HG03045 (cell line): ENCODE measurements around the gene AMPD3.

ENCODE experiments used
- ATAC-seq: cut with Tn5 transposase; IDR thresholded peaks from one replicate; pipeline ENCODE4 v1.9.1; 2021; ENCODE audit warnings: mild to moderate bottlenecking, moderate library complexity; ENCODE audit not compliant: unreplicated experiment

Gene AMPD3

GRCh38 chr11:10486161-10486840 lies 31.2 kb downstream of the AMPD3 start:
- ATAC-seq = no peak

DNA sequence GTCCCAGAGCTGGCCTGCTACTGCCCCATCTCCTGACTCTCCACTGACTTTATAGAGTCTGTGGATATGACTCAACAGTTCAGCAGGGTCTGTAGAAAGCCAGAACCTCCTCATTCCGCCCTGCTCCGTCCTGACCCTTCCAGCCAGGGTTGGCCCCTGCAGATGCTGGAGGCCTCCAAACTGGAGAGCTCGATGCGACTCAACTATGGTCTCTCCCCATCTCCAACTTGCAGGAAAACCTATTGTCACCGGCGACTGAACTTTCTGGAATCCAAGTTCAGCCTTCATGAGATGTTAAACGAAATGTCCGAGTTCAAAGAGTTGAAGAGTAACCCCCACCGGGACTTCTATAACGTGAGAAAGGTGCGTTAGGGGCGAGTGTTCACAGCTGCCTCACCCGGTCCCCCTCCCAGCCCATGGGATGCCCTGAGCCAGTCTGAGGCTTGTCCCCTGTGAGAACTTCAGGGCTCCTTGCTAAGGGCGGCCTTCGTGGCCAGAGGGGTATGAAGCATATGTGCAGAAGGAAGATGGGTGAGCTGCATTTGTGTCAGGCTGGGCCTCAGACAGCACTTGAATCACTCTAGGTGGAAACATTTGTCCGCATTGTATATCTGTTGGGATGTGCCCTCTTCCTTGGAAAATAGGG lies 32.1 kb downstream of the AMPD3 start:
- ATAC-seq = no peak

GRCh38 chr11:10488121-10488933 lies 33.3 kb downstream of the AMPD3 start:
- peak; percentile 3 for ATAC-seq

DNA sequence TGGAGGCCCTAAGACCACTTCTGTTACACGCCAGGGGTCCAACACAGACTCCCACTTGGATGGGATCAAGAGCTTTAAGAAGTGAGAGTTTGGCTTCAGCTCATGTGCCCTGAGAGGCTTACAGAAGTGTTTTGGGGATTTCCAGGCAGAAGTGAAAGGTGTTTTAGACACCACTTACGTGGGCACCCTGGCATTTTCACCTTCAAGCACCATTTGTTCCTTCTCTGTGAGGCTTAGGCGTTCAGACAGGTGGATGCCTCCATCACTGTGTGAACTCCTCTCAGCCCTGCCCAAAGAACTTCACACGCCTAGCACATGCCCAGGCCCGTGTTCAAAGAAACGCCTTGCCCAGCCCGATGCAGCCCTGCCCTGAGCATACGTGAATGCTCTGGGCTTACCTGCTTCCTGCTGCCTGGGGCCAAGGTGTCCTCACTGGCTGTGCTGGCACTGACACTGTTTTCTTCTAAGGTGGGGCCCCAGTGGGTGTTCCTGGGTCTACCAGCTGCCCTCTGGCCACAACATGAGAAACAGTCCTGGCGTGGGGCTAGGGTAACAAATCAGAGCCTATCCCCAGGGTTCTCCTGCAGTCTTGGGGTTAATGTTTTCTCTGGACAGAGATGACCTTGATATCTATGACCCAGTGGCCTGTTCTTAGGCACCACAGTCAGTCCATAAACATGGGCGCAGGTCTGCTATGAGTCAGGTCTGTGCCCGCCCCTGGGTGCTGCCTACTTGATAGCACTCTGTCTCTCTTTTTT lies 34.0 kb downstream of the AMPD3 start:
- ATAC-seq = peak; percentile 48

DNA sequence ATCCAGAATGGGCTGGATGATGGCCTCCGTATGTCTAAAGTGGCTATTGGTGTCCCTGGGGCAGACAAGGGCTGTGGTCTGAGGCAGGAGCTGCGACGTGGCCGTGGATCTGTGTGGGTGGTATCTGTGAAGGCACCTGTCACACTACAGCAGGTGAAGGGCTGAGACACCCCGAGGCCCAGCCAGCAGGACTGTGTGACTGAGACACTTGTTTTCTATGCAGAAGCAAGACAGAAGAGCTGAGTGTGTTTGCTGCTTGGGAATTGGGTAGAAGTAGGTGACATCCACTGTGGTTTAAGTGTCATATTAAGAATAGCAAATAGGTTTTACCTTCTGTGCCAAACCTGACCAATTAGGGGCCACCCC lies 35.0 kb downstream of the AMPD3 start:
- ATAC-seq = no peak

GRCh38 chr11:10490398-10491241 lies 35.6 kb downstream of the AMPD3 start:
- ATAC-seq = no peak

DNA sequence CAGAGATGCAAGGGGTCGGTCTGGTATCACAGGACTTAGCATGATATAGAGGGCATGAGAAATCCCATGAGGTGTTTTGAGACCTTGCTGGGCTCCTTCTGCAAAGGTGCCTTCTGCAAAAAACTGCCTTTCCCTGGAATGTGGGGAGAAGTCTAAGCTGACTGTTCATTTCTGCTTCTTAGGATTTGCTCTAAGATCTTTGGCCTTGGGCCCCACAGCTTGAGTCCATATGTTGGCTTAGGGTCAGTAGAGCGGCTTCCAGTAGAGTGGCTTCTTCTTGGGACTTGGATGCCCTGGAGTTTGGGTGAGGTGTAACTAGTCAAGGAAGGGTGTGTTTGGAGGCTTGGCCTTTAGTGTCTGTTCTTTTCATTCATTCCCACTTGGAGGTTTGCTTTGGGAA lies 37.0 kb downstream of the AMPD3 start:
- ATAC-seq = no peak

GRCh38 chr11:10493041-10493663 lies 38.1 kb downstream of the AMPD3 start:
- ATAC-seq = no peak

- no peak for ATAC-seq
These were observed 39.8 kb downstream of the AMPD3 start for GRCh38 chr11:10494636-10495463.

- no peak for ATAC-seq
These were observed 40.4 kb downstream of the AMPD3 start for GRCh38 chr11:10495464-10495786.

DNA sequence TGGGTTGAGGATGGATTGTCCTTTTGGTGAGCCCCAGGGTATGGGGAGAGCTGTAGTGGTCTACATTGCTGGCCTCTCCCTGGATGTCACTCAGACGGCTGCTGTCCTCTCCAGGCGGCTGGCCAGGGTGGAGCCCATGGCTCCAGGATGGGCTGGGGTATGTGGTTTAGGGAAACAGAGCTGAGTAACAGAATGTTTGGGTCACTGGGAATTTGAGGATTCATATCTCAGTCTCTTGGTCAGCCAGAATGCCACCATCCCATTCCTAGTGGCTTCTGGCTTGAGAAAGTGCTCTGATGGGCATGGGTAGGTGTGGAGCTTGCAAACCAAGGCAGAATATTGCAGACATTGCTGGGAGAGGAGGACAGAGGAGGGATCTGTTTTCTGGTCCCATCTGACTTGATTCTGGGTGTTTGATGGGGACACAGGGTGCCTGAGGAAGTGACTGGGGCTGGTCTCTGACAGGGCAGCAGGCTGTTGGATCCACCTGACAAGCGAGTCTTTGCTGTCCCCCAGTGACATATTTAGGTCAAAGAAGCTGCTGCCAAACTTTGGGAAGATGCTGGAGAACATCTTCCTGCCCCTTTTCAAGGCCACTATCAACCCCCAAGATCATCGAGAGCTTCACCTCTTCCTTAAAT lies 41.4 kb downstream of the AMPD3 start:
- ATAC-seq = no peak

DNA sequence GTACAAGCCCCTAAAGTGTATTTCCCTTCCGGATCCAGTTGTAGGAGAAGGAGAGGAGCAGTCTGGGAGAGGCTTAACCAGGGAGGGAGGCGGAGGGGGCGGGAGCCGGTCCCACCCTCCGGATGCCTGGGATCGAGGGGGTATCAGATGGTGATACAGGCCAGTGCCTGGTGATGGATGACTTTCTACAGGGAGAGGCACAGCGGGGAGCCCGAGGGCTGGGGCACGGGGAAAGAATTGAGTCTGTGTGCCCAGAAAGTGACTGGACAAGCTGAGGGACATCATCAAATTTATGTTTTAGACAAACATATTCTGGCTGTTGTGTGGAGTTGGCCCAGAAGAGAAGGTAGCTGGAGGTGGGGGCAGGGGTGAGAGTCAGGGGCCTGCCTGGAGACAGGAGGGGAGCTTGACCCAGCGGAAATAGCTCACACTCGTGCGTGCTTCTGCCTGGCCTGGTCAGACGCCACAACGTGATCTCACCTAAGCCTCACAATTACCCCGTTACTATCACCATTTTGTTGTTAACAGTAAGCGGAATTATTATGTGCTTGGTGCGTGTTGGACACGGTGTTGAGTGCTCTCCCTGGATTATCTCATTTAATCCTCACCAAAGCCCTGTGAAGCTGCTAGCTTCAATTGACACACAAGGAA lies 42.4 kb downstream of the AMPD3 start:
- ATAC-seq = no peak

DNA sequence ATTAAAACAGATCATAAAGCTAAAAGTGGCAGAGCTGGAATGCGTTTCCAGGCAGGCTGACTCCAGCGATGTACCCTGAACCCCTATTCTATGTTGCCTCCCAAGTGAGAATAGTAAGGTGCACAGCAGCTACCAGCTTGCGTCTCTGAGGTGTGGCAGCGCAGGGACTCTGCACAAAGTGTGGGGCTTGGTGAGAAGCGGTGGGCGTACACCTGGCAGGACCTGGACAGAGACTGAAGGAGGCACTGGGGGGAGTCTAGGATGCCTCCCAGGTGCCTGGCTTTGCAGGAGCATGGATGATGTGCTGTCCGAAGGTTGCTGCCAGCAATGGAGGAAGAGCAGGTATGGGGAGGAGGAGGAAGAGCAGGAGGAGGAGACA lies 42.9 kb downstream of the AMPD3 start:
- no peak for ATAC-seq

DNA sequence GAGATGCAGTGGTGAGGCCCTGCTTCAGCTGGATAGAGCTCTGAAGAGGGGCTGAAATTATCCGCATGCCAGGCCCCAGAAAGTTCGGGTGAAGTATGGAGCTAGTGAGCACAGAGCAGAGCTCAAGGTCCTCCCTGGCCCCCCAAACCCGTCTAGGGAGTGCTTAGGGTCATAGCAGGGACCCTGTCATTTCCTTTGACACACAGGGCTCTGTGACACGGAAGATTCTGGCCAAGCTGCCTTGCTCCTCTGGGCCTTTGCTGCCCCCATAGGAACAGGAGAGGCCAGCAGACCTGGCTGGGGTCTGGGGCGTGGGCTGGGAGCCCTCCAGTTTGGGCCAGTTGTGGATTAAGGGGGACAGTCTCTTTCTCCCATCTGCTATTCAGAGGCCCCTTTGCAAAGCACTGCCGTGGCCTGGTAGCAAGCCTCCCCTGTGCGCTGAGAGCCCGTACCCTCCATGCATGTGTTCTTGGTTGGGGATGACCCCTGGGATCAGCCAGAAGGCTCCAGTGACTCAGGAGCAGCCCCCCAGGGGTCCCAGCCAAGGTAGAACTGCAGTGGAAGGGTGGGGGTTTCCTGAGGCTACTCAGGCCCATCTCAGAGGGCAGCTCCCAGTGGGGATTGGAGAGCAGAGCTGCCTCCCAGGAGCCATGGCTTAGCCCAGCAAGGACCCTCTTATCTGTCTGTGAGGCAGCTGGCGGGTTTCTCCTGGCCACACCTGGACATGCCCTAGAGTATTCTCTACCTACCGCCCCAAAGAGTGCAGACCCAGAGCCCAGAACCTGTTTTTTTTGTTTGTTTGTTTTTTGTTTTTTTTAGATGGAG lies 43.6 kb downstream of the AMPD3 start:
- no peak for ATAC-seq

GRCh38 chr11:10499452-10499851 lies 44.4 kb downstream of the AMPD3 start:
- no peak for ATAC-seq

DNA sequence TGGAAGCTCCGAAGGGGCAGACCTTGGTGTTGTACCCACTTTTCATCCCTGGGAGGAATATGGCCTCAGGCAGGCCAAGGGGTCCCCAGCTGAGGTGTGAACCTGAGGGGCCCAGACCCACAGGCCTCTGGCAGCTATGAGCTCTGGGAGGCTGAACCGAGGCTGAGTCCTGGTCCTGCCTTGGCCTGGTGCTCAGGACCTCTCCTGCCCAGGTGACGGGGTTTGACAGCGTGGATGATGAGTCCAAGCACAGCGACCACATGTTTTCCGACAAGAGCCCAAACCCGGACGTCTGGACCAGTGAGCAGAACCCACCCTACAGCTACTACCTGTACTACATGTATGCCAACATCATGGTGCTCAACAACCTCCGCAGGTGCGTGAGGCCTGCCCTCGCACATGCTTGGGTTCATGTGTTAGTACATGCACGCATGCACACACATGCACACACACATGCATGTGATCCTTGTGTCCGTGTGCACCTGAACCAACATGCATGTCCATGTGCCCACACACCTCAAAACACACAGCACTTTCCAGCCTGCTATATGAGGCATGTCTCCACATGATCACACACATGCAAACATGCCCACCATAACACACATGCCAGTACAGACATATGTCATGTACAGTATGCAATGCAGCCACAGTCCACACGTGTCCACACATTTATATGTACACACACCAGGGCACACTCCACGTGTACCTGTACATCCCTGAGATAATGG lies 45.0 kb downstream of the AMPD3 start:
- no peak for ATAC-seq
